DND-41 (cell line): ENCODE measurements around the gene SRRM5.

Source experiments
- ATAC-seq: fragments of 200-7000 bp; cut with Tn5 transposase; 3 replicates; pipeline ENCODE4 v1.9.1; 2021; ENCODE audit warnings: low read depth; ENCODE audit not compliant: insufficient read depth
- DNase-seq: peaks from one replicate; pipeline ENCODE4 v3.0.0-alpha.2; 2020
- H2AFZ ChIP-seq: 2 replicates; pipeline ENCODE4 v1.6.0; 2012; ENCODE audit warnings: low read depth, low read length
- H3K27ac ChIP-seq: 2 replicates; pipeline ENCODE4 v1.5.1; 2012; ENCODE audit warnings: low read length, inconsistent platforms
- H3K27me3 ChIP-seq: fragments of 200-600 bp; sonication (generic); 2 replicates; pipeline ENCODE4 v1.6.0; 2012; ENCODE audit warnings: low read length, mild to moderate bottlenecking, inconsistent platforms; ENCODE audit not compliant: insufficient read depth, poor library complexity
- H3K36me3 ChIP-seq: 2 replicates; pipeline ENCODE4 v1.5.1; 2012; ENCODE audit warnings: low read length, inconsistent platforms; ENCODE audit not compliant: insufficient read depth
- H3K4me1 ChIP-seq: 2 replicates; pipeline ENCODE4 v1.5.1; 2012; ENCODE audit warnings: mild to moderate bottlenecking, low read length; ENCODE audit not compliant: insufficient read depth
- H3K4me2 ChIP-seq: 2 replicates; pipeline ENCODE4 v1.6.0; 2012; ENCODE audit warnings: mild to moderate bottlenecking, moderate library complexity, low read length, inconsistent platforms; ENCODE audit not compliant: insufficient read depth
- H3K4me3 ChIP-seq, 2 experiments: fragments of 200-600 bp in 1 of 2; shearing (Covaris generic) in 1 of 2; 2 replicates each; pipeline ENCODE4 v1.5.1; 2012 to 2016; ENCODE audit warnings: inconsistent platforms in 2 of 2, low read length in 2 of 2, mild to moderate bottlenecking in 2 of 2, low read depth in 1 of 2, moderate library complexity in 1 of 2
- H3K79me2 ChIP-seq: 2 replicates; pipeline ENCODE4 v1.6.0; 2012; ENCODE audit warnings: low read length, inconsistent platforms; ENCODE audit not compliant: insufficient read depth
- H3K9ac ChIP-seq: 2 replicates; pipeline ENCODE4 v1.6.0; 2012; ENCODE audit warnings: low read depth, mild to moderate bottlenecking, inconsistent platforms, low read length, moderate library complexity
- H3K9me3 ChIP-seq: 2 replicates; pipeline ENCODE4 v1.5.1; 2012; ENCODE audit warnings: low read length, moderate library complexity, mild to moderate bottlenecking, inconsistent platforms; ENCODE audit not compliant: insufficient read depth, severe bottlenecking
- H4K20me1 ChIP-seq: 2 replicates; pipeline ENCODE4 v1.6.0; 2012; ENCODE audit warnings: low read length; ENCODE audit not compliant: insufficient read depth
- CTCF ChIP-seq: IDR thresholded peaks from 2 replicates; pipeline ENCODE4 v1.5.1; 2012; ENCODE audit warnings: borderline replicate concordance, low read length, moderate library complexity, mild to moderate bottlenecking; ENCODE audit not compliant: poor library complexity, severe bottlenecking; ENCODE audit errors: extremely low read depth
- EZH2 ChIP-seq: IDR thresholded peaks from 3 replicates; pipeline ENCODE4 v1.6.1; 2012; ENCODE audit warnings: borderline replicate concordance, low read depth, mild to moderate bottlenecking, moderate library complexity, low read length, inconsistent platforms; ENCODE audit not compliant: severe bottlenecking

SRRM5 gene

GRCh38 chr19:43658001-43658400 lies 46.1 kb downstream of the SRRM5 start:
- ATAC-seq (no peak), DNase-seq (no peak)
- no peaks in the 10 kb centered on the region for H3K4me1 ChIP-seq
- no peak overlapping the region for H3K27ac ChIP-seq
- H3K4me3 ChIP-seq: no peak overlapping the region
- no peaks in the 10 kb centered on the region for H3K9me3 ChIP-seq
- H3K36me3 ChIP-seq: peaks cover 26% of the 10 kb centered on the region
- no peaks in the 10 kb centered on the region; the same call in 1 of the 2 replicates for H4K20me1 ChIP-seq
- TF ChIP-seq EZH2 (no peak), CTCF (no peak)
- no peak overlapping the region for H3K9ac ChIP-seq
- no peaks in the 10 kb centered on the region for H3K27me3 ChIP-seq
- no peaks in the 10 kb centered on the region for H3K79me2 ChIP-seq
- H3K4me2 ChIP-seq: no peak overlapping the region
- no peak overlapping the region for H2AFZ ChIP-seq

GRCh38 chr19:43658494-43658893 lies 46.6 kb downstream of the SRRM5 start:
- Histone ChIP-seq H3K27me3 (no peaks in the 10 kb centered on the region), H2AFZ (no peak overlapping the region), H3K4me1 (no peaks in the 10 kb centered on the region), H3K9me3 (no peaks in the 10 kb centered on the region), H3K36me3 (peaks cover 23% of the 10 kb centered on the region), H3K27ac (no peak overlapping the region), H3K79me2 (no peaks in the 10 kb centered on the region), H4K20me1 (no peaks in the 10 kb centered on the region; the same call in 1 of the 2 replicates), H3K9ac (no peak overlapping the region), H3K4me2 (no peak overlapping the region), H3K4me3 (no peak overlapping the region)
- TF ChIP-seq CTCF: no peak
- no peak for TF ChIP-seq EZH2
- DNase-seq (no peak), ATAC-seq (no peak)

GRCh38 chr19:43660301-43660970 lies 48.5 kb downstream of the SRRM5 start:
- peaks cover 17% of the 10 kb centered on the region for H3K4me1 ChIP-seq
- no peaks in the 10 kb centered on the region for H4K20me1 ChIP-seq
- no peaks in the 10 kb centered on the region for H3K27me3 ChIP-seq
- H3K27ac ChIP-seq: no peak overlapping the region
- H3K9me3 ChIP-seq: no peaks in the 10 kb centered on the region
- DNase-seq (no peak), ATAC-seq (no peak)
- no peak overlapping the region for H2AFZ ChIP-seq
- no peaks in the 10 kb centered on the region for H3K79me2 ChIP-seq
- peaks cover 20% of the 10 kb centered on the region for H3K36me3 ChIP-seq
- H3K4me3 ChIP-seq: no peak overlapping the region
- no peak for TF ChIP-seq CTCF
- TF ChIP-seq EZH2: no peak
- H3K9ac ChIP-seq: no peak overlapping the region
- no peak overlapping the region for H3K4me2 ChIP-seq

GRCh38 chr19:43660971-43661360 lies 49.1 kb downstream of the SRRM5 start:
- no peaks in the 10 kb centered on the region for H4K20me1 ChIP-seq
- peaks cover 17% of the 10 kb centered on the region for H3K36me3 ChIP-seq

More at GRCh38 chr19:43660971-43661360, 49.1 kb downstream of the SRRM5 start:
- Histone ChIP-seq H3K9me3 (no peaks in the 10 kb centered on the region), H3K4me1 (peaks cover 17% of the 10 kb centered on the region), H3K4me2 (no peak overlapping the region), H3K4me3 (no peak overlapping the region), H3K9ac (no peak overlapping the region), H3K79me2 (no peaks in the 10 kb centered on the region), H3K27ac (no peak overlapping the region), H2AFZ (no peak overlapping the region), H3K27me3 (no peaks in the 10 kb centered on the region)
- DNase-seq: no peak
- ATAC-seq: no peak
- no peak for TF ChIP-seq CTCF
- no peak for TF ChIP-seq EZH2
